DOHH2 (cell line): ENCODE data around the gene C1RL.

Experiments
- EZH2phosphoT487 ChIP-seq: fragments of 200-600 bp; sonication (generic); IDR thresholded peaks from 2 replicates; pipeline ENCODE4 v1.6.1; 2017; ENCODE audit warnings: borderline replicate concordance, mild to moderate bottlenecking, antibody characterized with exemption, low read length, moderate library complexity, mixed read lengths
- TF ChIP-seq, protein P1 (sequence below): fragments of 200-600 bp; sonication (generic); IDR thresholded peaks from one replicate; pipeline ENCODE4 v1.5.1; 2014; ENCODE audit warnings: antibody characterized with exemption, mild to moderate bottlenecking, low read depth, low read length; ENCODE audit not compliant: poor library complexity, severe bottlenecking

DNA sequence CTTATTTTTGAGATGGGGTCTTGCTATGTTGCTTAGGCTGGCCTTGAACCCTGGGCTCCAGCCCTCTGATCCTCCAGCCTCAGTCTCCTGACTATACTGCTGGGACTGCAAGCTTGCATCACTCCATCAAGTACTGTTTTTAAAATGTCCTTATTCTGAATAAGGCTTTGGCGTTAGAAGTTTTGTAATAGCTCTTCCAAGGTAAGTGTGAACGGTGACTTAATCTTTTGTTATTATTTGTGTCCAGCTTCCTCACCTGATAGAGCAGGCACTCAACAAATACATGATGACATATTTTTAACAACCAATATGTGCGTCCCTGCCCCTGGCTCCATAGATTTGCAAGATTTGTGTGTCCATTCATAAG, 1.4 kb downstream of the C1RL start:
- TF ChIP-seq, protein P1, sequence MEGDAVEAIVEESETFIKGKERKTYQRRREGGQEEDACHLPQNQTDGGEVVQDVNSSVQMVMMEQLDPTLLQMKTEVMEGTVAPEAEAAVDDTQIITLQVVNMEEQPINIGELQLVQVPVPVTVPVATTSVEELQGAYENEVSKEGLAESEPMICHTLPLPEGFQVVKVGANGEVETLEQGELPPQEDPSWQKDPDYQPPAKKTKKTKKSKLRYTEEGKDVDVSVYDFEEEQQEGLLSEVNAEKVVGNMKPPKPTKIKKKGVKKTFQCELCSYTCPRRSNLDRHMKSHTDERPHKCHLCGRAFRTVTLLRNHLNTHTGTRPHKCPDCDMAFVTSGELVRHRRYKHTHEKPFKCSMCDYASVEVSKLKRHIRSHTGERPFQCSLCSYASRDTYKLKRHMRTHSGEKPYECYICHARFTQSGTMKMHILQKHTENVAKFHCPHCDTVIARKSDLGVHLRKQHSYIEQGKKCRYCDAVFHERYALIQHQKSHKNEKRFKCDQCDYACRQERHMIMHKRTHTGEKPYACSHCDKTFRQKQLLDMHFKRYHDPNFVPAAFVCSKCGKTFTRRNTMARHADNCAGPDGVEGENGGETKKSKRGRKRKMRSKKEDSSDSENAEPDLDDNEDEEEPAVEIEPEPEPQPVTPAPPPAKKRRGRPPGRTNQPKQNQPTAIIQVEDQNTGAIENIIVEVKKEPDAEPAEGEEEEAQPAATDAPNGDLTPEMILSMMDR = no peak
- TF ChIP-seq EZH2phosphoT487 = no peak
